Uterus (tissue), 4 donors: ENCODE data around the gene DBNL. TPM values are rescaled to one million over a fixed set of nuclear protein-coding genes. Genes with fewer than 3 reads are reported as not detected.
"Not testable (repeated sequence)": the region's sequence is repeated elsewhere in the genome, so short reads cannot be mapped to it uniquely, and the experiment has no call there.

Experiments used
- DNase-seq, 2 donors: peaks; one replicate each; pipeline ENCODE4 v3.0.0-alpha.2; 2019 to 2020
- H3K27ac ChIP-seq, 2 donors: fragments of 200-600 bp; sonication (generic); 1 replicate in 1 of 2; 2 replicates in 1 of 2; pipeline ENCODE4 v1.5.1; 2016 to 2018
- H3K27me3 ChIP-seq, 2 donors: fragments of 200-600 bp; sonication (generic); one replicate each; pipeline ENCODE4 v1.5.1; 2018 to 2019; ENCODE audit warnings: control low read depth in 1 of 2
- H3K36me3 ChIP-seq, 2 donors: fragments of 200-600 bp; sonication (generic); one replicate each; pipeline ENCODE4 v1.5.1; 2019; ENCODE audit warnings: control low read depth in 1 of 2
- H3K4me1 ChIP-seq, 2 donors: fragments of 200-600 bp; sonication (generic); one replicate each; pipeline ENCODE4 v1.5.1; 2018 to 2019; ENCODE audit warnings: control low read depth in 1 of 2
- H3K4me3 ChIP-seq, 2 donors: fragments of 200-600 bp; sonication (generic); 1 replicate in 1 of 2; 2 replicates in 1 of 2; pipeline ENCODE4 v1.5.1; 2018 to 2019; ENCODE audit warnings: mild to moderate bottlenecking in 1 of 2
- H3K9me3 ChIP-seq, 2 donors: fragments of 200-600 bp; sonication (generic); one replicate each; pipeline ENCODE4 v1.5.1; 2019; ENCODE audit warnings: control low read depth in 1 of 2
- CTCF ChIP-seq, 4 experiments: fragments of 200-600 bp in 2 of 4; fragments of 450-650 bp in 2 of 4; sonication (generic) in 2 of 4; IDR thresholded peaks; one replicate each; pipeline ENCODE4 v1.5.1; 2016 to 2019; ENCODE audit warnings: antibody characterized with exemption in 4 of 4, mild to moderate bottlenecking in 2 of 4, moderate library complexity in 1 of 4
- intact Hi-C: fragments of 100-400 bp; cut with DNase I; formaldehyde crosslinking; loops from one replicate; pipeline ENCODE4 v1.15.1; 2023; ENCODE audit warnings: low total_unique reads
- total RNA-seq, 4 donors: library from RNA; depleted of rRNA in 3 of 4; stranded (reverse); fragments of >200 nt in 3 of 4; gene quantifications; one replicate each; pipeline versions ENCODE4 v1.1.0 to v1.2.4, GENCODE V29; 2014 to 2023
- donor health status: DM: yes; HTN: yes; CAD: no.

Gene DBNL
- total RNA-seq, 4 donors from 2014 or later = 71.5 to 113 (median 91.0) TPM

DNA sequence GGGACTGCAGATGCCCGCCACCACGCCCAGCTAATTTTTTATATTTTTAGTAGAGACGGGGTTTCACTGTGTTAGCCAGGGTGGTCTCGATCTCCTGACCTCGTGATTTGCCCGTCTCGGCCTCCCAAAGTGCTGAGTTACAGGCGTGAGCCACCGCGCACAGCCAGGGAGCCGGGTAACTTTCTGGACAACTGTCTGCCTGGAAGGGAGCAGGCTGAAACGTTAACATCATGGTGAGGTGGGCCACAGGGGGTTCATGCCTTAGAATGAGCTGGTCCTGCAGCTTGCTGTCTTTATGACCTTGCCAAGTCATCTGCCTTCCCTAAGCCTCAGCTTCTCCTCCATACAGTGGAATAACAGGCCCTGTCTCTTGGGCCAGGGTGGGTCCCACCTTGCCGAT, 13.2 kb upstream of the DBNL start:
- H3K27me3 ChIP-seq, H3K4me3 ChIP-seq, H3K27ac ChIP-seq, H3K9me3 ChIP-seq, H3K36me3 ChIP-seq, DNase-seq, H3K4me1 ChIP-seq, intact Hi-C loops: not testable (repeated sequence)

DNA sequence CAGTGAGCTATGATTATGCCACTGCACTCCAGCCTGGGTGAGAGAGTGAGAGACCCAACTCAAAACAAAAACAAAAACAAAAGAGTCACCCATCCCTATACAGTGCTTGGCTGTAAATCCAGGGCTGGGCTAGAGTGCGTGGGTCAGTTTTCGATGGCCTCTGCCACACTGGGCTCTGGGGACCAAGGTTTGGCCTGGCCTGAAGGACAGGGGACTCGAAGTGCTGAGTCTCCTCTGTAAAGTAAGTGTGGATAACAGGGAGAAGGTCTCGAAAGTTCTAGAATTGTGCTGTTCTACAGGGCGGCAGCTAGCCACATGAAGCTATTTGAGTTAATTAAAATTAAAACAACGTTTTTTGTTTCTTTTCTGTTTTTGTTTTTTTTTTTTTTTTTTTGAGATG, 12.5 kb upstream of the DBNL start:
- DNase-seq, H3K9me3 ChIP-seq, H3K36me3 ChIP-seq, H3K27ac ChIP-seq, H3K4me3 ChIP-seq, H3K27me3 ChIP-seq, H3K4me1 ChIP-seq, intact Hi-C loops: not testable (repeated sequence)

DNA sequence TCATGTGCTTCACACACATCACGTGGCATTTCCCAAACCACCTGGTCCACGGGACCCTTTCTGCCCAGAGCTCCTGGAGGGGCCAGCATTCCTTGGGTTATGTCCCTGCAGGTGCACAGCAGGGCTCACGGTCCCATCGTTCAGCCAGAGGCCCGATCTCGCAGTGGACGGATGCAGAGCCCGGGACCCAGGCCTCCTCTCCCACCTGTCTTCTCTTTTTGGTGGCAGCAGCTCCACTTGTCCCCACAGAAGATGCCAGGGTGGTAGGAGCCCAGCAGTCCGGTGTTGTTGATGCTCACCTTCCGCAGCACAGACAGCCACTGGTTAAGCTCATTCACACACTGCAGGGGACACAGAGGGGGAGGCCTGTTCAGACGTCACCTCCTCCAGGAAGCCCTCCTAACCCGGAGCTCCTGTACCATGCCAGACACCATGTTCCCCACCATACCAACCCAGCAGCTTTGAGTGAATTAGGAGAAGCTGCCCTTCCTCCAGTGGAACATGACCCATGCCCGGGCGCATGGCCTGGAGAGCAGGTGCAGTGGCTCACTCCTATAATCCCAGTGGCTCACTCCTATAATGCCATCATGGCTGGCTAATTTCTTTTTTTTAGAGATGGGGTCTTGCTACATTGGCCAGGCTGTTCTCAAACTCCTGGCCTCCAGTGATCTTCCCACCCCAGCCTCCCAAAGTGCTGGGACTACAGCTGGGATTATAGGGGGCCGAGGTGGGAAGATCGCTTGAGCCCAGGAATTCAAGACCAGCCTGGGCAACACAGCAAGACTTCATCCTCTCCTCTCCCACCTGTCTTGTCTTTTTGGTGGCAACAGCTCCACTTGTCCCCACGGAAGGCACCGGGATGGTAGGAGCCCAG, 10.3 kb upstream of the DBNL start:
- H3K4me3 ChIP-seq, H3K27me3 ChIP-seq, DNase-seq, H3K36me3 ChIP-seq, H3K27ac ChIP-seq, H3K4me1 ChIP-seq, intact Hi-C loops, H3K9me3 ChIP-seq: not testable (repeated sequence)

DNA sequence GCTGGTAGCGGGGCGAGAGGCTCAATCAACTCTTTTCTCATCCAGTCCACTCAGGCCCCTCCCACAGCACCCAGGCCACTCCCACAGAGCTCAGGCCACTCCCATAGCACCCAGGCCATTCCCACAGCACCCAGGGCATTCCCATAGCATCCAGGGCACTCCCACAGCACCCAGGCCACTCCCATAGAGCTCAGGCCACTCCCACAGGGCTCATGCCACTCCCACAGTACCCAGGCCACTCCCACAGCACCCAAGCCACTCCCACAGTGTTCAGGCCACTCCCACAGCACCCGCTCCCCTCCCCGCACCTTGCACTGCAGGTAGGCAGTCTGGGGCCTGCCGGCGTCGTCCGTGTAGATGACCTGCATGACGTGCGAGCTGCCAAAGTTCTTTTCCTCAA, 8.1 kb upstream of the DBNL start:
- intact Hi-C loops, DNase-seq, H3K27ac ChIP-seq, H3K4me3 ChIP-seq, H3K27me3 ChIP-seq, H3K4me1 ChIP-seq, H3K9me3 ChIP-seq, H3K36me3 ChIP-seq: not testable (repeated sequence)

GRCh38 chr7:44037951-44038350, 6.6 kb upstream of the DBNL start:
- H3K27me3 ChIP-seq, H3K9me3 ChIP-seq, H3K4me3 ChIP-seq, H3K4me1 ChIP-seq, DNase-seq, H3K36me3 ChIP-seq, intact Hi-C loops: not testable (repeated sequence)
- H3K27ac ChIP-seq = peak overlapping the region in 1 of 2 donors; percentile 14

- H3K27me3 ChIP-seq, DNase-seq, intact Hi-C loops, H3K9me3 ChIP-seq, H3K36me3 ChIP-seq, H3K4me1 ChIP-seq, H3K4me3 ChIP-seq: not testable (repeated sequence)
- peak overlapping the region in 1 of 2 donors; percentile 14 for H3K27ac ChIP-seq
Observed at GRCh38 chr7:44038553-44038952, 5.9 kb upstream of the DBNL start.

- H3K4me3 ChIP-seq = peak overlapping the region; percentile 21 to 38
- peak; percentile 94 to 97 for DNase-seq
- intact Hi-C loops, H3K9me3 ChIP-seq, H3K27me3 ChIP-seq, H3K4me1 ChIP-seq, H3K36me3 ChIP-seq: not testable (repeated sequence)
- H3K27ac ChIP-seq = peak overlapping the region; percentile 75 to 85
Observed at GRCh38 chr7:44038961-44039558, 5.4 kb upstream of the DBNL start.

GRCh38 chr7:44039800-44040492, 4.6 kb upstream of the DBNL start:
- H3K27ac ChIP-seq = peak overlapping the region in 1 of 2 donors; percentile 61
- peak overlapping the region in 1 of 2 donors; percentile 30 for H3K4me3 ChIP-seq
- H3K4me1 ChIP-seq, H3K27me3 ChIP-seq, H3K36me3 ChIP-seq, H3K9me3 ChIP-seq, DNase-seq, intact Hi-C loops: not testable (repeated sequence)

DNA sequence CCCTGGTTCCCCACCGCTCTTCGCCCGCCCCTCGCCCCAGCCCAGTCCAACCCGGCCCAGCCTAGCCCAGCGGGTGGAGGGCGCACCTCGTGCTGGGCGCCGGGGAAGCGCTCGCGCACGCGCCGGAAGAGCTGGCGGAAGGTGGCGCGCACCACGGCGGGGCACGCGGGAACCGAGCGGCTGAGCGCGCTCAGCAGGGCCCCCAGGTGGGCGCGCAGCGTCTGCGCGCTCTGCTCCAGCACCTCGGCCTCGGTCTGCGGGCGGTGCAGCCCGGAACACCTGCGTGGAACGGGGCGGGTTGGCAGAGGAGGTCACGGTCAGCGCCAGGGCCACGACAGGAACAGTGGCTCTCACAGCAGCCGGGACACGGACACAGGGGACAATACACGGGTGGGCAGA, 4.0 kb upstream of the DBNL start:
- not testable (repeated sequence) for DNase-seq

More for the DNA sequence above, 4.0 kb upstream of the DBNL start:
- intact Hi-C loops, H3K9me3 ChIP-seq, H3K36me3 ChIP-seq, H3K4me1 ChIP-seq, H3K27me3 ChIP-seq: not testable (repeated sequence)
- H3K4me3 ChIP-seq = peak overlapping the region in 1 of 2 donors; percentile 30
- peak overlapping the region in 1 of 2 donors; percentile 48 for H3K27ac ChIP-seq
- peak in 2 of 4 experiments; percentile 4 to 32 for TF ChIP-seq CTCF (IDR thresholded peaks at IDR 0.05)
